ENCODE data around the gene FAM162B.

GRCh38 chr6:116799945-116800344, 34.4 kb upstream of the FAM162B start:
- TF ChIP-seq CTCF (conservative IDR thresholded peaks at IDR 0.05; ENCODE audit: low read depth, low read length) (no peak), EZH2 (IDR thresholded peaks at IDR 0.05; ENCODE audit: low read length, unreplicated experiment) (no peak)

Data from PC-3 (cell line).